H1 (cell line): Measurements from ENCODE around the gene CACNG4. TPM values are rescaled to one million over a fixed set of nuclear protein-coding genes. Genes with fewer than 3 reads are reported as not detected.
A peak's percentile ranks its signal among the peaks of the same experiment; 100 is the strongest.

Source experiments
- CTCF ChIA-PET: fragments of 300-600 bp; sonication (Branson Sonifier 250); formaldehyde crosslinking; loops from one replicate; lab custom pipeline; 2021; ENCODE audit not compliant: partially characterized antibody; lab: Charles Lee
- POLR2A ChIA-PET: fragments of 300-600 bp; sonication (Branson Sonifier 250); formaldehyde crosslinking; loops from one replicate; lab custom pipeline; 2021; ENCODE audit warnings: inconsistent platforms; ENCODE audit not compliant: partially characterized antibody; lab: Charles Lee
- DNase-seq, 2 experiments: peaks; one replicate each; pipeline versions ENCODE4 v3.0.0 to v3.0.0-alpha.2; 2010 to 2022; ENCODE audit warnings: low spot score in 2 of 2, low read depth in 1 of 2, mixed read lengths in 1 of 2
- FAIRE-seq: peaks from 2 replicates; lab custom pipeline; 2011; peaks lifted over from hg19 to GRCh38; lab: Jason Lieb, UNC
- H2AFZ ChIP-seq: 2 replicates; pipeline ENCODE4 v1.8.1; 2012; ENCODE audit warnings: low read length, inconsistent platforms
- H2AK5ac ChIP-seq: 2 replicates; pipeline ENCODE4 v1.6.1; 2013; ENCODE audit warnings: low read depth, low read length
- H2BK120ac ChIP-seq: replicated peaks from 2 replicates; pipeline ENCODE3; 2013; ENCODE audit warnings: low read depth, low read length, inconsistent platforms
- H2BK12ac ChIP-seq: 2 replicates; pipeline ENCODE4 v1.6.1; 2013; ENCODE audit warnings: low read depth, low read length
- H2BK15ac ChIP-seq: 2 replicates; pipeline ENCODE4 v1.6.1; 2013; ENCODE audit warnings: low read length
- H2BK20ac ChIP-seq: 2 replicates; pipeline ENCODE4 v1.6.1; 2013; ENCODE audit warnings: low read length
- H2BK5ac ChIP-seq: 2 replicates; pipeline ENCODE4 v1.6.1; 2013; ENCODE audit warnings: low read depth, low read length
- H3K14ac ChIP-seq: 2 replicates; pipeline ENCODE4 v1.6.1; 2013; ENCODE audit warnings: inconsistent platforms; ENCODE audit not compliant: insufficient read length
- H3K18ac ChIP-seq: 2 replicates; pipeline ENCODE4 v1.6.1; 2013; ENCODE audit warnings: low read length; ENCODE audit errors: extremely low read depth
- H3K23ac ChIP-seq: 2 replicates; pipeline ENCODE4 v1.6.1; 2013; ENCODE audit warnings: inconsistent platforms; ENCODE audit not compliant: insufficient read length
- H3K23me2 ChIP-seq: 2 replicates; pipeline ENCODE4 v1.6.1; 2013; ENCODE audit warnings: low read depth, low read length
- H3K27ac ChIP-seq: 2 replicates; pipeline ENCODE4 v1.6.1; 2011; ENCODE audit warnings: low read depth, low read length, inconsistent platforms
- H3K27me3 ChIP-seq, 4 experiments: replicated peaks in 1 of 4; 1 replicate in 1 of 4; 2 replicates in 3 of 4; pipeline versions ENCODE4 v1.6.1 to v1.8.1; 2011 to 2013; ENCODE audit warnings: low read length in 3 of 4, mild to moderate bottlenecking in 3 of 4, inconsistent platforms in 2 of 4, mixed read lengths in 2 of 4, moderate library complexity in 1 of 4; ENCODE audit not compliant: control insufficient read depth in 3 of 4, insufficient read depth in 3 of 4; ENCODE audit errors: extremely low read depth in 1 of 4
- H3K36me3 ChIP-seq, 4 experiments: 2 replicates each; pipeline versions ENCODE4 v1.6.1 to v1.8.1; 2011 to 2013; ENCODE audit warnings: mild to moderate bottlenecking in 4 of 4, low read length in 3 of 4, moderate library complexity in 2 of 4, control low read depth in 1 of 4, inconsistent platforms in 1 of 4; ENCODE audit not compliant: insufficient read depth in 4 of 4, control insufficient read depth in 2 of 4
- H3K4ac ChIP-seq: replicated peaks from 2 replicates; pipeline ENCODE3; 2013; ENCODE audit warnings: low read length, low read depth, mixed read lengths, inconsistent platforms; ENCODE audit not compliant: insufficient read length
- H3K4me1 ChIP-seq, 4 experiments: replicated peaks in 1 of 4; 1 replicate in 1 of 4; 2 replicates in 3 of 4; pipeline versions ENCODE4 v1.6.1 to v1.8.1; 2011 to 2013; ENCODE audit warnings: low read length in 3 of 4, inconsistent platforms in 2 of 4, mixed read lengths in 1 of 4; ENCODE audit not compliant: insufficient read depth in 4 of 4, control insufficient read depth in 3 of 4
- H3K4me2 ChIP-seq, 2 experiments: 2 replicates each; pipeline versions ENCODE4 v1.6.1 to v1.8.1; 2011 to 2013; ENCODE audit warnings: low read depth in 2 of 2, low read length in 2 of 2, control low read depth in 1 of 2, inconsistent platforms in 1 of 2, mild to moderate bottlenecking in 1 of 2; ENCODE audit not compliant: insufficient read depth in 1 of 2
- H3K4me3 ChIP-seq, 4 experiments: fragments of 200-600, 300-600 bp in 1 of 4; sonication (generic), shearing (Covaris generic), sonication (Bioruptor Twin) in 1 of 4; 2 replicates each; pipeline versions ENCODE4 v1.5.1 to v1.8.1; 2011 to 2016; ENCODE audit warnings: low read length in 4 of 4, low read depth in 3 of 4, control low read depth in 2 of 4, inconsistent platforms in 2 of 4, mild to moderate bottlenecking in 2 of 4, mixed read lengths in 1 of 4, moderate library complexity in 1 of 4; ENCODE audit not compliant: insufficient read depth in 2 of 4; ENCODE audit errors: extremely low read depth in 1 of 4
- H3K56ac ChIP-seq: replicated peaks from 2 replicates; pipeline ENCODE3; 2013; ENCODE audit warnings: low read depth, mild to moderate bottlenecking, mixed read lengths, low read length, inconsistent platforms; ENCODE audit not compliant: insufficient read length
- H3K79me1 ChIP-seq: 2 replicates; pipeline ENCODE4 v1.6.1; 2013; ENCODE audit warnings: low read depth, low read length, control low read depth
- H3K79me2 ChIP-seq, 2 experiments: 2 replicates each; pipeline versions ENCODE4 v1.6.1 to v1.8.1; 2012 to 2013; ENCODE audit warnings: low read length in 2 of 2, mild to moderate bottlenecking in 2 of 2, inconsistent platforms in 1 of 2; ENCODE audit not compliant: insufficient read depth in 2 of 2, control insufficient read depth in 1 of 2
- H3K9ac ChIP-seq, 4 experiments: replicated peaks in 1 of 4; 1 replicate in 1 of 4; 2 replicates in 3 of 4; pipeline versions ENCODE4 v1.6.1 to v1.8.1; 2011 to 2013; ENCODE audit warnings: low read depth in 3 of 4, low read length in 3 of 4, control low read depth in 2 of 4, mild to moderate bottlenecking in 2 of 4, moderate library complexity in 2 of 4, inconsistent platforms in 1 of 4; ENCODE audit errors: extremely low read depth in 1 of 4
- H3K9me3 ChIP-seq, 2 experiments: 2 replicates each; pipeline versions ENCODE4 v1.6.1 to v1.8.1; 2012 to 2013; ENCODE audit warnings: mild to moderate bottlenecking in 2 of 2, moderate library complexity in 2 of 2, control low read depth in 1 of 2, inconsistent platforms in 1 of 2, low read depth in 1 of 2, low read length in 1 of 2, mixed read lengths in 1 of 2; ENCODE audit not compliant: insufficient read depth in 2 of 2
- H4K20me1 ChIP-seq, 2 experiments: replicated peaks in 1 of 2; 2 replicates each; pipeline versions ENCODE3 to v1.8.1; 2011 to 2013; ENCODE audit warnings: inconsistent platforms in 2 of 2, low read length in 2 of 2, mild to moderate bottlenecking in 1 of 2; ENCODE audit not compliant: insufficient read depth in 2 of 2, control insufficient read depth in 1 of 2
- H4K5ac ChIP-seq: 2 replicates; pipeline ENCODE4 v1.6.1; 2013; ENCODE audit warnings: low read length, low read depth, mixed read lengths, inconsistent platforms; ENCODE audit not compliant: insufficient read length
- H4K8ac ChIP-seq: 2 replicates; pipeline ENCODE4 v1.8.0; 2013; ENCODE audit warnings: mild to moderate bottlenecking, moderate library complexity, low read length, inconsistent platforms; ENCODE audit not compliant: insufficient read depth; ENCODE audit errors: extremely low read depth
- H4K91ac ChIP-seq: replicated peaks from 2 replicates; pipeline ENCODE3; 2013; ENCODE audit warnings: low read length, mixed read lengths, inconsistent platforms; ENCODE audit not compliant: insufficient read length
- ASH2L ChIP-seq: fragments of 200-600, 300-600 bp; sonication (generic); IDR thresholded peaks from one replicate; pipeline ENCODE4 v1.7.1; 2017; ENCODE audit warnings: low read length
- CBX5 ChIP-seq: fragments of 300-800, 300-1000 bp; sonication (generic); IDR thresholded peaks from 2 replicates; pipeline ENCODE4 v1.7.1; 2016; ENCODE audit warnings: antibody characterized with exemption, low read length, low read depth
- CHD1 ChIP-seq: IDR thresholded peaks from 2 replicates; pipeline ENCODE4 v1.6.1; 2012; ENCODE audit warnings: low read depth, low read length, improper control_type of control experiment
- JUN ChIP-seq: IDR thresholded peaks from 2 replicates; pipeline ENCODE4 v1.6.1; 2011; ENCODE audit warnings: low read depth, mild to moderate bottlenecking, improper control_type of control experiment, low read length
- KDM5A ChIP-seq: fragments of 200-600 bp; IDR thresholded peaks from 2 replicates; pipeline ENCODE4 v1.7.1; 2012; ENCODE audit warnings: mild to moderate bottlenecking, low read length, inconsistent platforms, mixed read lengths
- SP1 ChIP-seq: IDR thresholded peaks from 2 replicates; pipeline ENCODE4 v1.6.1; 2011; ENCODE audit warnings: low read depth, low read length
- WGBS, 2 experiments: shearing (Covaris generic) in 1 of 2; methylation state at CpG; one replicate each; pipeline versions ENCODE4 v1.1.6 to v1.1.7; 2013 to 2015; ENCODE audit warnings: low lambda C conversion rate in 2 of 2, mixed read lengths in 2 of 2, inconsistent platforms in 1 of 2, low coverage in 1 of 2, missing lambda C conversion rate in 1 of 2; ENCODE audit not compliant: insufficient replicate concordance in 2 of 2, insufficient coverage in 1 of 2, insufficient read length in 1 of 2; ENCODE audit errors: extremely low coverage in 1 of 2, missing lambda C conversion rate in 1 of 2; 5-methylcytosine and 5-hydroxymethylcytosine counted together
- polyA plus RNA-seq, 7 experiments: library from polyadenylated mRNA; depleted of rRNA in 3 of 7; stranded (reverse) in 5 of 7; unstranded in 2 of 7; fragments of >200 nt in 5 of 7; fragments of 200-250 nt in 2 of 7; gene quantifications; 1 replicate in 5 of 7; 2 replicates in 1 of 7; 4 replicates in 1 of 7; pipeline versions ENCODE4 v1.2.1 to v1.2.3, GENCODE V29; 2011 to 2013; ENCODE audit warnings: missing spikeins in 2 of 7, mixed read lengths in 2 of 7
- total RNA-seq: library from RNA; stranded (reverse); fragmentation: NEBNext Ultra II Directional; extraction: Animal tissue kit (Norgen Biotek cat#: 25700); gene quantifications from 2 replicates; pipeline ENCODE4 v1.2.1, GENCODE V29; 2021

Gene CACNG4
- total and polyA plus RNA-seq, 2 of the 8 experiments (the other 6 are each of a cell fraction or from before 2014, with no cell fraction given), result 3.6 to 5.6 TPM

DNA sequence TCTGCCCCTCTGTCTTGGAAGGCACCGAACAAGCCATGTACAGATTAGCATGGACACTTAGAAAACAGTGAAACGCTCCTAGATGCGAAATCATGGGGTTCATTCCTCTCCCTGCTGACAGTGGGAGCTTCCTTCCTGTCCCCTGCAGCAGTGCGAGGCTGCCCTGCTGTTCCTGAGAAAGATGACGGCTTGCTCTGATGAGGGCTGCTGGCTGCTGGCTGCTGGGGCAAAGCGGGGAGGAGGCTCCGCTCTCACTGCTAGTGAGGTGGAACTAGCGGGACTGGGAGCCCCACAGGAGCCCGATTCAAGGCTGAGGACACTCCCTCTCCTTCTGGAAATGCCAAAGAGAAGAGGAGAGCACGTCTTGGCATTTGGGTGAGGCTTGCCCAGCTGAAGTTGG lies 25.9 kb upstream of the CACNG4 start:
- Histone ChIP-seq H4K20me1 (no peaks in the 10 kb centered on the region), H2BK15ac (no peak overlapping the region), H4K8ac (no peak overlapping the region), H2BK20ac (no peak overlapping the region), H3K27ac (no peak overlapping the region), H3K4me1 (no peaks in the 10 kb centered on the region), H3K4ac (no peak overlapping the region), H2BK5ac (no peak overlapping the region; the same call in 1 of the 2 replicates), H2BK12ac (no peak overlapping the region), H3K79me1 (no peaks in the 10 kb centered on the region), H3K4me3 (no peak overlapping the region), H3K56ac (no peak overlapping the region), H2AK5ac (peak overlapping the region; percentile 44; the same call in 1 of the 2 replicates), H3K4me2 (no peak overlapping the region), H4K5ac (no peak overlapping the region), H3K36me3 (no peaks in the 10 kb centered on the region), H3K18ac (no peak overlapping the region), H3K79me2 (no peaks in the 10 kb centered on the region), H3K23me2 (0 out of 2 replicates have a peak, but pooled peaks cover 2% of the 10 kb centered on the region), H2BK120ac (no peak overlapping the region), H4K91ac (no peak overlapping the region), H3K9me3 (peaks cover 8 to 18% of the 10 kb centered on the region in 2 experiments), H3K23ac (no peak overlapping the region), H3K9ac (no peak overlapping the region), H3K27me3 (no peaks in the 10 kb centered on the region), H2AFZ (no peak overlapping the region), H3K14ac (no peak overlapping the region)
- TF ChIP-seq CBX5 (no peak), CHD1 (no peak), KDM5A (no peak), JUN (no peak), SP1 (no peak), ASH2L (no peak)
- DNase-seq (no peak), FAIRE-seq (no peak)
- ChIA-PET CTCF (interaction anchor here (1.1 to 1.3 kb wide), 3 partner anchors 11 to 127 kb away, joined by 4 read pairs; no protein-coding TSS in a partner anchor), POLR2A (no interaction called here)
- 91% methylated on average over 10 of the region's 10 CpGs; no CpG with 5 or more reads in 1 of the 2 experiments for WGBS, 2 experiments
